Gastrocnemius medialis (tissue), 4 donors: ENCODE measurements around the gene NCOR1.

Experiments
- POLR2A ChIP-seq, 2 donors: fragments of 450-650 bp; IDR thresholded peaks; one replicate each; pipeline ENCODE4 v1.6.1; 2017; ENCODE audit warnings: antibody characterized with exemption in 2 of 2, mild to moderate bottlenecking in 2 of 2, moderate library complexity in 2 of 2
- TF ChIP-seq, protein P1 (sequence below), 5 experiments: fragments of 450-650 bp in 3 of 5; fragments of 200-600 bp in 2 of 5; sonication (generic) in 2 of 5; IDR thresholded peaks in 4 of 5; conservative IDR thresholded peaks in 1 of 5; 1 replicate in 4 of 5; 2 replicates in 1 of 5; pipeline ENCODE4 v1.5.1; 2016 to 2019; ENCODE audit warnings: antibody characterized with exemption in 5 of 5, mild to moderate bottlenecking in 3 of 5, moderate library complexity in 3 of 5

DNA sequence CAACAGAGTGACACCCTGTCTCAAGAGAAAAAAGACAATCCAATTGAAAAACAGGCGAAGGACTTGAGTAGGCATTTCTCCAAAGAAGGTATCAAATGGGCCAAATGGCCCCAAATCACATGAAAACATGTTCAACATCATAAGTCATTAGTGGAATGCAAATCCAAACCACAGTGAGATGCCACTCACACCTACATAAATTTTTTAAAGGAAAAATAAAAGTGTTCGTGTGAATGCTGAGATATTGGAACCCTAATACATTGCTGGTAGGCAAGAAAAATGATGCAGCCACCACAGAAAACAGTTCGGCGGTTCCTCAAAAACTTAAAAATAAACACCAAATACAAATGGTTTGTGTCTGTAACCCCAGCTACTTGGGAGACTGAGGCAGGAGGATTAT, 46.9 kb upstream of the NCOR1 start:
- TF ChIP-seq, protein P1, sequence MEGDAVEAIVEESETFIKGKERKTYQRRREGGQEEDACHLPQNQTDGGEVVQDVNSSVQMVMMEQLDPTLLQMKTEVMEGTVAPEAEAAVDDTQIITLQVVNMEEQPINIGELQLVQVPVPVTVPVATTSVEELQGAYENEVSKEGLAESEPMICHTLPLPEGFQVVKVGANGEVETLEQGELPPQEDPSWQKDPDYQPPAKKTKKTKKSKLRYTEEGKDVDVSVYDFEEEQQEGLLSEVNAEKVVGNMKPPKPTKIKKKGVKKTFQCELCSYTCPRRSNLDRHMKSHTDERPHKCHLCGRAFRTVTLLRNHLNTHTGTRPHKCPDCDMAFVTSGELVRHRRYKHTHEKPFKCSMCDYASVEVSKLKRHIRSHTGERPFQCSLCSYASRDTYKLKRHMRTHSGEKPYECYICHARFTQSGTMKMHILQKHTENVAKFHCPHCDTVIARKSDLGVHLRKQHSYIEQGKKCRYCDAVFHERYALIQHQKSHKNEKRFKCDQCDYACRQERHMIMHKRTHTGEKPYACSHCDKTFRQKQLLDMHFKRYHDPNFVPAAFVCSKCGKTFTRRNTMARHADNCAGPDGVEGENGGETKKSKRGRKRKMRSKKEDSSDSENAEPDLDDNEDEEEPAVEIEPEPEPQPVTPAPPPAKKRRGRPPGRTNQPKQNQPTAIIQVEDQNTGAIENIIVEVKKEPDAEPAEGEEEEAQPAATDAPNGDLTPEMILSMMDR (IDR thresholded peaks at IDR 0.05 in 4 of 5, conservative IDR thresholded peaks at IDR 0.05 in 1 of 5): no peak
- no peak for TF ChIP-seq POLR2A (IDR thresholded peaks at IDR 0.05)
